ENCODE results near the gene RASGRP2.
"Not testable (repeated sequence)": the region's sequence is repeated elsewhere in the genome, so short reads cannot be mapped to it uniquely, and the experiment has no call there.

The RASGRP2 gene

DNA sequence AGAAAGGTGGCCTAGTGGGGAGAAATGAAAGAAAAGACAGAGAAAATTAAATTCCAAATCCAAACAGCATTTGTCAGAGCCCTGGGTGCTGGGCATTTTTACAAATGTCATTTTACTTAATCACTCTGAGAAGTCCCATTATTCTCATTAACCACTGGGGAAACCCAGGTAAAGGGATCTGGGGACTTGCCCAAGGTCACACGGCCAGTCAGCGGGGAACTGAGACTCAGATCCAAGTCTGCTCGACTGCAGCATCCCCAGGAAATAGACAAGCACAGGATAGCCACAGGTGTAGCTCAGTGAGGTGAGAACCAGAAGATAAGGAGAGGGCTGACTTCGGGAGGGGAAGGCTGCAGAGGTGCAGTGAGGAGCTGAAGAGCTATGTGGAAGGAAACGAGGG, 28.8 kb downstream of the RASGRP2 start:
- in situ Hi-C loops (cut with HindIII; ENCODE audit: low pct_unique_long_range_greater_than_20kb, low sequenced_read_pairs): no loop called here
- DNase-seq (ENCODE audit: low read depth in 1 of 2, low spot score in 1 of 2): no peak
- TF ChIP-seq JUND (IDR thresholded peaks at IDR 0.05; ENCODE audit: low read depth): no peak

DNA sequence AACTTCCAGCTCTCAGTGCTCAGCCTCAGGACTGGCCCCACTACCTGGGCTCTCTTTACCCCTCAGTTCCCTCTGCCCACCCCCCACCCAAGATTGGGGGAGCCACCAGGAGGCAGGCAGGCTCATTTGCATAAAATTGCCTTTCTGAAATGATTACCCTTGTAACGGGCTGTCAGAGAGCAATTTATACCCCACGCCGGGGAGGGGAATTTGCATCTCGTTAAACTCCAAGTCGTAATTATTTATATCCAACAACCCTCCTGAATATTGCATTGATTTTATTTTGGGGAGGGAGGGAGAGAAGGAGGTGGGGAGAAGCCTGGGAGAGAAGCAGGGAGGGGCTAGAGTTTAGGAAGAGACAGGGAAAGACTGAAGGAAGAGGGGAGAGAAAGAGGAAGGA, 29.3 kb downstream of the RASGRP2 start:
- DNase-seq (ENCODE audit: low read depth in 1 of 2, low spot score in 1 of 2): no peak
- in situ Hi-C loops (cut with HindIII; ENCODE audit: low pct_unique_long_range_greater_than_20kb, low sequenced_read_pairs): no loop called here
- no peak for TF ChIP-seq JUND (IDR thresholded peaks at IDR 0.05; ENCODE audit: low read depth)

GRCh38 chr11:64713781-64714363, 30.1 kb downstream of the RASGRP2 start:
- no peak for DNase-seq (ENCODE audit: low read depth in 1 of 2, low spot score in 1 of 2)
- in situ Hi-C loops (cut with HindIII; ENCODE audit: low pct_unique_long_range_greater_than_20kb, low sequenced_read_pairs): no loop called here
- TF ChIP-seq JUND (IDR thresholded peaks at IDR 0.05; ENCODE audit: low read depth): no peak

- in situ Hi-C loops (cut with HindIII; ENCODE audit: low pct_unique_long_range_greater_than_20kb, low sequenced_read_pairs): no loop called here
- no peak for TF ChIP-seq JUND (IDR thresholded peaks at IDR 0.05; ENCODE audit: low read depth)
- peak; percentile 79 to 93 for DNase-seq (ENCODE audit: low read depth in 1 of 2, low spot score in 1 of 2)
Measured at GRCh38 chr11:64713016-64713707, 30.8 kb downstream of the RASGRP2 start.

DNA sequence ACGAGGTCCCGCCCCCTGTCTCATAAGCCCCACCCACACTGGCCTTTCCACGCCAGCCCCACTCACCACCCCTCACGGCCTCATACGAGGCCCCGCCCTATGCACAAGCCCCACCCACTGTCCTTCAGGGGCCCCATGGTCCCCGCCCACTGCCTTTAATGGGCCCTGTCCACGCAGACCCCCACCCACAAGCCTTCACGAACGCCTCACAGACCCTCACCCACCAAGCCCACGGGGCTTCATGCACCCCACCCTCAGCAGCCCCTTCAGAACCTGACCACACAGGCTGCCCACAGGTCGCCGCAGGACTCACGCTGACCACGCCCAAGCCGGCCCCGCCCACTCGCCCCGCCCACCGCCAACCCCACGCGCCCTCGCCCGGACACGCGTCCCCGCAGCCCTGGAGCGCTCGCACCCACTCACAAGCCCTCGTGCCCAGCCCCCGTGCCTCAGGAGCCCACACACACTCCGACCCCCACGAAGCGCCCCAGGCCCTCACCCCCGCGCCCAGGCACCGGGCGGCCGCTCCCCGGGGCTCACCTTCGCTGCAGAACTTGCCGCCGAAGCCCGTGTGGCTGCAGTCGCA, 31.4 kb downstream of the RASGRP2 start:
- in situ Hi-C loops (cut with HindIII; ENCODE audit: low pct_unique_long_range_greater_than_20kb, low sequenced_read_pairs): no loop called here
- no peak for TF ChIP-seq JUND (IDR thresholded peaks at IDR 0.05; ENCODE audit: low read depth)
- DNase-seq (ENCODE audit: low read depth in 1 of 2, low spot score in 1 of 2): no peak

DNA sequence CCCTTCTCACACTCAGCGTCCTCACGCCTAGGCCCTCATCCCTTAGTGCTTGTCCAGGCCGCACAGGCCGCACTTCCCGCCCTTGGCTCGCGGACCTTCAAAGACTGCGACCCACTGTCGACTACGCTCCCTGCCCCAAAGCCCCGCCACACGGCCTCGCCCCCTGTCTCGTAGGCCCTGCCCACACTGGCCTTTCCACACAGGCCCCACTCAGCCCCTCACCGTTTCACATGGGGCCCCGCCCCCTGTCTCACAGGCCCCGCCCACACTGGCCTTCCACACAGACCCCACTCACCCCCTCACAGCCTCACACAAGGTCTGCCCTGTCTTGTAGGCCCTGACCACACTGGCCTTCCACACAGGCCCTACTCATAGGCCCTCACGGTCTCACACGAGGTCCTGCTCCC, 32.0 kb downstream of the RASGRP2 start:
- no peak for DNase-seq (ENCODE audit: low read depth in 1 of 2, low spot score in 1 of 2)
- in situ Hi-C loops (cut with HindIII; ENCODE audit: low pct_unique_long_range_greater_than_20kb, low sequenced_read_pairs): no loop called here
- TF ChIP-seq JUND (IDR thresholded peaks at IDR 0.05; ENCODE audit: low read depth): no peak

GRCh38 chr11:64711138-64711955, 32.6 kb downstream of the RASGRP2 start:
- TF ChIP-seq JUND (IDR thresholded peaks at IDR 0.05; ENCODE audit: low read depth): no peak
- in situ Hi-C loops (cut with HindIII; ENCODE audit: low pct_unique_long_range_greater_than_20kb, low sequenced_read_pairs): no loop called here
- DNase-seq (ENCODE audit: low read depth in 1 of 2, low spot score in 1 of 2): no peak

- in situ Hi-C loops (cut with HindIII; ENCODE audit: low pct_unique_long_range_greater_than_20kb, low sequenced_read_pairs): no loop called here
- no peak for DNase-seq (ENCODE audit: low read depth in 1 of 2, low spot score in 1 of 2)
- no peak for TF ChIP-seq JUND (IDR thresholded peaks at IDR 0.05; ENCODE audit: low read depth)
Measured at GRCh38 chr11:64710418-64711137, 33.4 kb downstream of the RASGRP2 start.

DNA sequence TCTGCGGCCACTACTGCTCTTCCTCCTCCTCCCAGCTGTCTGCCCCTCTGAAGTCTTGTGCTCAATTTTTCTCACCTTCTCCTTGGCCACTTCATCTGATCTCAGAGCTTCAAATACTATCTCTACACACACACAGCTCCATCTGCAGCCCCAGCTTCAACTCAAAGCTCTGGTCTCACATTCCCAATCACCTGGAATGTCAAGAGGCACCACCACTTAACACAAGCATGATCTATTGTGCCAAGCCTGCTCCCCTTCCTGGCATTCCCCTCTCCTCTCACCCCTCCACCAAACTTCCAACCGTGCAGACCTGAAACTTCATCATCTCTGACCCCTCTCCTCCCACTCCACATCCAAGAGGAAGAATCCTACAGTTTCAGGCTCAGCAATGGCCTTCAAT, 38.4 kb downstream of the RASGRP2 start:
- no peak for TF ChIP-seq JUND (IDR thresholded peaks at IDR 0.05; ENCODE audit: low read depth)
- in situ Hi-C loops (cut with HindIII; ENCODE audit: low pct_unique_long_range_greater_than_20kb, low sequenced_read_pairs): no loop called here
- DNase-seq (ENCODE audit: low read depth in 1 of 2, low spot score in 1 of 2): no peak

GRCh38 chr11:64703048-64703447, 40.9 kb downstream of the RASGRP2 start:
- TF ChIP-seq JUND (IDR thresholded peaks at IDR 0.05; ENCODE audit: low read depth): no peak
- DNase-seq (ENCODE audit: low read depth in 1 of 2, low spot score in 1 of 2): no peak
- in situ Hi-C loops (cut with HindIII; ENCODE audit: low pct_unique_long_range_greater_than_20kb, low sequenced_read_pairs): no loop called here

DNA sequence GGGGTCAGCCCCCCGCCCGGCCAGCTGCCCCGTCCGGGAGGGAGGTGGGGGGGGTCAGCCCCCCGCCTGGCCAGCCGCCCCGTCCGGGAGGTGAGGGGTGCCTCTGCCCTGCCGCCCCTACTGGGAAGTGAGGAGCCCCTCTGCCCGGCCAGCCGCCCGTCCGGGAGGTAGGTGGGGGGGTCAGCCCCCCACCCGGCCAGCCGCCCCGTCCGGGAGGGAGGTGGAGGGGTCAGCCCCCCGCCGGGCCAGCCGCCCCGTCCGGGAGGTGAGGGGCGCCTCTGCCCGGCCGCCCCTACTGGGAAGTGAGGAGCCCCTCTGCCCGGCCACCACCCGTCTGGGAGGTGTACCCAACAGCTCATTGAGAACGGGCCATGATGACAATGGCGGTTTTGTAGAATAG, 42.0 kb downstream of the RASGRP2 start:
- DNase-seq (ENCODE audit: low read depth in 1 of 2, low spot score in 1 of 2); in situ Hi-C loops (cut with HindIII; ENCODE audit: low pct_unique_long_range_greater_than_20kb, low sequenced_read_pairs): not testable (repeated sequence)

- in situ Hi-C loops (cut with HindIII; ENCODE audit: low pct_unique_long_range_greater_than_20kb, low sequenced_read_pairs): no loop called here
- no peak for TF ChIP-seq JUND (IDR thresholded peaks at IDR 0.05; ENCODE audit: low read depth)
- DNase-seq (ENCODE audit: low read depth in 1 of 2, low spot score in 1 of 2): no peak
Measured at GRCh38 chr11:64698427-64698826, 45.5 kb downstream of the RASGRP2 start.
